SU-DHL-6 (cell line): ENCODE results near the gene LTBP1.

Experiments
- H2AFZ ChIP-seq: fragments of 200-600 bp; sonication (generic); 2 replicates; pipeline ENCODE4 v1.6.1; 2014; ENCODE audit warnings: low read depth, mild to moderate bottlenecking, moderate library complexity, mixed read lengths, antibody characterized with exemption, low read length; ENCODE audit not compliant: severe bottlenecking
- H3F3A ChIP-seq: fragments of 200-600 bp; shearing (Covaris generic); 2 replicates; pipeline ENCODE4 v1.6.0; 2016; ENCODE audit warnings: antibody characterized with exemption, mild to moderate bottlenecking; ENCODE audit not compliant: insufficient read depth
- H3K27ac ChIP-seq: fragments of 200-600 bp; sonication (generic); 2 replicates; pipeline ENCODE4 v1.5.1; 2016; ENCODE audit warnings: low read depth, mild to moderate bottlenecking, low read length, moderate library complexity, mixed read lengths
- H3K27me3 ChIP-seq: fragments of 200-600 bp; sonication (generic), shearing (Covaris generic); 2 replicates; pipeline ENCODE4 v1.6.0; 2014; ENCODE audit warnings: mild to moderate bottlenecking, low read length
- H3K36me3 ChIP-seq: fragments of 200-600 bp; sonication (generic); 2 replicates; pipeline ENCODE4 v1.6.1; 2014; ENCODE audit warnings: mild to moderate bottlenecking, low read length, mixed read lengths
- H3K4me2 ChIP-seq: fragments of 300-600, 200-600 bp; shearing (Covaris generic), sonication (generic); 2 replicates; pipeline ENCODE4 v1.6.0; 2014; ENCODE audit warnings: low read length, low read depth, mild to moderate bottlenecking; ENCODE audit not compliant: poor library complexity, severe bottlenecking
- H3K4me3 ChIP-seq: fragments of 200-600 bp; sonication (generic); 2 replicates; pipeline ENCODE4 v1.5.1; 2014; ENCODE audit warnings: antibody characterized with exemption, low read length, mild to moderate bottlenecking, mixed read lengths; ENCODE audit not compliant: insufficient read depth, poor library complexity, severe bottlenecking
- H3K79me2 ChIP-seq: fragments of 200-600 bp; sonication (generic); 2 replicates; pipeline ENCODE4 v1.6.1; 2014; ENCODE audit warnings: mild to moderate bottlenecking, low read length, moderate library complexity; ENCODE audit not compliant: insufficient read depth
- H3K9ac ChIP-seq: fragments of 200-600 bp; sonication (generic); 2 replicates; pipeline ENCODE4 v1.7.0; 2014; ENCODE audit warnings: mild to moderate bottlenecking, low read length
- H3K9me2 ChIP-seq: fragments of 200-600 bp; sonication (generic); replicated peaks from 2 replicates; pipeline ENCODE4 v1.6.1; 2014; ENCODE audit warnings: low read length; ENCODE audit not compliant: insufficient read depth
- H3K9me3 ChIP-seq: fragments of 200-600 bp; sonication (generic); 2 replicates; pipeline ENCODE4 v1.6.1; 2014; ENCODE audit warnings: low read length, mixed read lengths; ENCODE audit not compliant: insufficient read depth
- H4K20me1 ChIP-seq: fragments of 200-600 bp; sonication (generic); 2 replicates; pipeline ENCODE4 v1.6.1; 2014; ENCODE audit warnings: low read depth, mild to moderate bottlenecking, antibody characterized with exemption, low read length, moderate library complexity, mixed read lengths
- EZH2phosphoT487 ChIP-seq: fragments of 200-600 bp; sonication (generic), shearing (Covaris generic); conservative IDR thresholded peaks from 2 replicates; pipeline ENCODE4 v1.6.1; 2018; ENCODE audit warnings: mild to moderate bottlenecking, antibody characterized with exemption, low read length, moderate library complexity, mixed read lengths
- TF ChIP-seq, protein P1 (sequence below): fragments of 200-600 bp; sonication (generic); IDR thresholded peaks from one replicate; pipeline ENCODE4 v1.5.1; 2017; ENCODE audit warnings: antibody characterized with exemption, mild to moderate bottlenecking, low read length, moderate library complexity; ENCODE audit not compliant: insufficient read depth, poor library complexity, severe bottlenecking

LTBP1 gene

DNA sequence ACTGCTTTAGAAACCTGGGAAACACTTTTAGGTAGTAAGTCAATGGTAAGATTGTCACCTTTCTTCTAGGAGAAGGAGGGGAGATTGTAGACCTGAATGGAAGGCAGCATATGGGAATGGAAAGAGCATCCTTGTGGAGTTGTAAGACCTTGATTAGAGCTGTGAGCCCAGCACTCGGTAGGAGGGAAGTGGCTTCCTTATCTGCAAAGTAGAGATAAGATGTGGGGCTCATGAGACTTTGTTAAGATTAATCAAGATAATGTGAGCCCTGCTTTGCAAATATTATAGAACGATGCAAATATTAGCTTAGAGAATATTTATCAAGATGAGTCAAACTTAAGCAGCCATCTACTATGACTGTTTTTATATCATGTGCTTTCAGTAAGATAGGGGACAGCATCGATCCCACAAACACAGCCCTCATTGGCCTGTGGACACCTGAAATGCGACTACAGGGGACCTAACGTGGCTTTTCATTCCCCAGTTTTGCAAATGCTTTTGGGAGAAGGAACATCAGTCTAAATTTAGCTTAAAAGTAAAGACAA is 243.7 kb downstream of the LTBP1 start:
- Histone ChIP-seq H3K36me3 (peaks cover 34% of the 10 kb centered on the region; the same call in 1 of the 2 replicates), H3K9me3 (no peaks in the 10 kb centered on the region), H3K79me2 (no peaks in the 10 kb centered on the region), H3K27ac (no peak overlapping the region), H3K9ac (no peak overlapping the region), H3K9me2 (no peaks in the 10 kb centered on the region), H3K27me3 (no peaks in the 10 kb centered on the region), H3K4me3 (no peak overlapping the region), H3F3A (no peaks in the 10 kb centered on the region), H3K4me2 (no peak overlapping the region), H2AFZ (no peak overlapping the region), H4K20me1 (no peaks in the 10 kb centered on the region)
- TF ChIP-seq EZH2phosphoT487 = no peak
- TF ChIP-seq, protein P1, sequence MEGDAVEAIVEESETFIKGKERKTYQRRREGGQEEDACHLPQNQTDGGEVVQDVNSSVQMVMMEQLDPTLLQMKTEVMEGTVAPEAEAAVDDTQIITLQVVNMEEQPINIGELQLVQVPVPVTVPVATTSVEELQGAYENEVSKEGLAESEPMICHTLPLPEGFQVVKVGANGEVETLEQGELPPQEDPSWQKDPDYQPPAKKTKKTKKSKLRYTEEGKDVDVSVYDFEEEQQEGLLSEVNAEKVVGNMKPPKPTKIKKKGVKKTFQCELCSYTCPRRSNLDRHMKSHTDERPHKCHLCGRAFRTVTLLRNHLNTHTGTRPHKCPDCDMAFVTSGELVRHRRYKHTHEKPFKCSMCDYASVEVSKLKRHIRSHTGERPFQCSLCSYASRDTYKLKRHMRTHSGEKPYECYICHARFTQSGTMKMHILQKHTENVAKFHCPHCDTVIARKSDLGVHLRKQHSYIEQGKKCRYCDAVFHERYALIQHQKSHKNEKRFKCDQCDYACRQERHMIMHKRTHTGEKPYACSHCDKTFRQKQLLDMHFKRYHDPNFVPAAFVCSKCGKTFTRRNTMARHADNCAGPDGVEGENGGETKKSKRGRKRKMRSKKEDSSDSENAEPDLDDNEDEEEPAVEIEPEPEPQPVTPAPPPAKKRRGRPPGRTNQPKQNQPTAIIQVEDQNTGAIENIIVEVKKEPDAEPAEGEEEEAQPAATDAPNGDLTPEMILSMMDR = no peak

DNA sequence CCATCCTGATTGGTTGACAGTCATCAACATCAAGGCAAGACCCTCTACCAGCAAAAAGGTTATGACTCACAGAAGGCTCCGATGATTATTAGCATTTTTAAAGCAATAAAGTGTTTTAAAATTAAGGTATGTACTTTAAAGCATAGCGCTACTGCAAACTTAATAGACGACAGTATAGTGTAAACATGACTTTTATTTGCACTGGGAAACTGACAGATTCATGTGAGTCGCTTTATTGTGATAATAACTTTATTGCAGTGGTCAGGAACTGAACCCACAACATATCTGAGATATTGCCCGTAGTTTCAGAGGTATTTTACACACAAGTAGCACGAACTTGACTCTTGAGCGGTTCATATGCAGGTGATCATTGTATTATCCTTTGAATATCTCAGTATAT is 249.1 kb downstream of the LTBP1 start:
- Histone ChIP-seq H2AFZ (no peak overlapping the region), H3K27ac (no peak overlapping the region), H3K9me3 (no peaks in the 10 kb centered on the region), H3F3A (no peaks in the 10 kb centered on the region), H3K27me3 (no peaks in the 10 kb centered on the region), H3K4me3 (no peak overlapping the region), H3K79me2 (no peaks in the 10 kb centered on the region; the same call in 1 of the 2 replicates), H3K9me2 (no peaks in the 10 kb centered on the region), H4K20me1 (no peaks in the 10 kb centered on the region), H3K36me3 (peaks cover 32% of the 10 kb centered on the region), H3K9ac (no peak overlapping the region), H3K4me2 (no peak overlapping the region)
- no peak for TF ChIP-seq EZH2phosphoT487
- TF ChIP-seq, protein P1 = no peak

DNA sequence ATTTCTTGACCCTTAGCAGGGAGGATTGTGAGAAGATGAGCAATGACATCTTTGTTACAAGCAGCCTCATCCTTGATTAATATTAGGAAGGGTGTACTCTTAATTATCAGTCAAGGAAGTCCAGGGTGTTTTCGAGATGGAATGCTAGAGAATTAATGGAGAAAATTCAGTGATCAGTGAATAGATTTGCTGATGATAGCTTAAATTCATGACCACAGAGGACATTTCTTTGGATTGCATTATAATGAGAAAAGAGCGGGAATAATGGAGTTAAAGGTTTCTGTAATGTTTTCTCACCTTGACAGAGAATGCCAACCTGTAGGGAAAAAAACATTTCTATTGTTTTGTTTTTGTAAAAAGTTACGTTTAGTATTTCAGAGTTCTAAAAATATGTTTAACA is 249.9 kb downstream of the LTBP1 start:
- Histone ChIP-seq H3K79me2 (no peaks in the 10 kb centered on the region; the same call in 1 of the 2 replicates), H3K9me2 (no peaks in the 10 kb centered on the region), H3K27me3 (no peaks in the 10 kb centered on the region), H3K27ac (no peak overlapping the region), H3K36me3 (peaks cover 31% of the 10 kb centered on the region), H3F3A (0 out of 2 replicates have a peak, but pooled peaks cover 2% of the 10 kb centered on the region), H3K9me3 (no peaks in the 10 kb centered on the region), H3K4me2 (no peak overlapping the region), H4K20me1 (no peaks in the 10 kb centered on the region), H3K9ac (no peak overlapping the region), H2AFZ (no peak overlapping the region), H3K4me3 (no peak overlapping the region)
- TF ChIP-seq, protein P1 = no peak
- TF ChIP-seq EZH2phosphoT487 = no peak
